Epidermal melanocyte (primary cell): Measurements from ENCODE around the gene UBAP2L.

ENCODE experiments used
- DNase-seq: peaks from one replicate; pipeline ENCODE4 v3.0.0; 2011; ENCODE audit warnings: low spot score; ENCODE audit not compliant: insufficient read length

The UBAP2L gene, protein sequence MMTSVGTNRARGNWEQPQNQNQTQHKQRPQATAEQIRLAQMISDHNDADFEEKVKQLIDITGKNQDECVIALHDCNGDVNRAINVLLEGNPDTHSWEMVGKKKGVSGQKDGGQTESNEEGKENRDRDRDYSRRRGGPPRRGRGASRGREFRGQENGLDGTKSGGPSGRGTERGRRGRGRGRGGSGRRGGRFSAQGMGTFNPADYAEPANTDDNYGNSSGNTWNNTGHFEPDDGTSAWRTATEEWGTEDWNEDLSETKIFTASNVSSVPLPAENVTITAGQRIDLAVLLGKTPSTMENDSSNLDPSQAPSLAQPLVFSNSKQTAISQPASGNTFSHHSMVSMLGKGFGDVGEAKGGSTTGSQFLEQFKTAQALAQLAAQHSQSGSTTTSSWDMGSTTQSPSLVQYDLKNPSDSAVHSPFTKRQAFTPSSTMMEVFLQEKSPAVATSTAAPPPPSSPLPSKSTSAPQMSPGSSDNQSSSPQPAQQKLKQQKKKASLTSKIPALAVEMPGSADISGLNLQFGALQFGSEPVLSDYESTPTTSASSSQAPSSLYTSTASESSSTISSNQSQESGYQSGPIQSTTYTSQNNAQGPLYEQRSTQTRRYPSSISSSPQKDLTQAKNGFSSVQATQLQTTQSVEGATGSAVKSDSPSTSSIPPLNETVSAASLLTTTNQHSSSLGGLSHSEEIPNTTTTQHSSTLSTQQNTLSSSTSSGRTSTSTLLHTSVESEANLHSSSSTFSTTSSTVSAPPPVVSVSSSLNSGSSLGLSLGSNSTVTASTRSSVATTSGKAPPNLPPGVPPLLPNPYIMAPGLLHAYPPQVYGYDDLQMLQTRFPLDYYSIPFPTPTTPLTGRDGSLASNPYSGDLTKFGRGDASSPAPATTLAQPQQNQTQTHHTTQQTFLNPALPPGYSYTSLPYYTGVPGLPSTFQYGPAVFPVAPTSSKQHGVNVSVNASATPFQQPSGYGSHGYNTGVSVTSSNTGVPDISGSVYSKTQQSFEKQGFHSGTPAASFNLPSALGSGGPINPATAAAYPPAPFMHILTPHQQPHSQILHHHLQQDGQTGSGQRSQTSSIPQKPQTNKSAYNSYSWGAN

DNA sequence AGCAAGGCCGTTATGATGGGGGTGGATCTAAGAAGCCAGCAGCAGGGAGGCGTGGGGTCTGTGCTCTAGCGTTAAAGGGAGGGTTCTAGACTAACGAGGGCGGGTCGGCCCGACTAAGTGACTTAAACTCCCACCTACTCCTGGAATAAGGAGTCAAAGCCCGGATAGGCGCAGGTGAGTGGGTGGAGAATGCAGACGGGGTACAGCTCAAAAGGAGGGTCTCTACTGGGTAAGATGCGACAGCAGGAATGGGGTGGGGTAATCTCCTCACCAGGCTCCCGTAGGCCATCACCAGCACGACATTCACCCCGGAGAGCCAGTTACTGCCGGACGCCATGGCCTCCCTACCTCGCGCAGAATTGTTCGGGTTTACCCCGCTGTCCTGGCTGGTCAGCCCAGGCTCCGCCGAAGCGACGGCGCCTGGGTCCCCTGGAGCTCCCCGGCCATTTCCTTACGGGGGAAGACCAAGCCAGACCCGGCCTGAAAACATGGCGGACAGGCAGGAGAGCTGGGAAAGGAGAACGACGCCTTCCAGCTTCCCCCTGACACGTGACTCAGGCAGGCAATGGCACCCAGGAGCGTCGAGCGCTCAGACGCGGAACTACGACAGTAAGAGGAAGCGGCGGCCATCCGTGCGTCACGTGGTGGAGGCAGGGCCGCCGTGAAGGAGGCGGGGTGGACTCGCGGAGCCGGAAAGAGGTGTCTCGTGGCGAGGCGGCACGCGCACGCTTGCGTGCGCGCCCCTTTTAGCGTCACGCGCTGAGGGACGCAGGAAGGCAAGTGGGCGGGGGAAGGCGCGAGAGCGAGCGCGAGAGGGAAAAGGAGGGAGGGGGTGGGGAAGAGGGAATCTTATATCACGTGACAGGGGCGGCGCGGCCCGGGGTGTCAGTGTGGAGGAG is at the start of gene UBAP2L:
Gene UBAP2L (plus strand): TSS at position 885 of the 899 bp plus-strand sequence. CDS start 4,169 bp downstream, outside the sequence.
- peak; percentile 85 for DNase-seq

DNA sequence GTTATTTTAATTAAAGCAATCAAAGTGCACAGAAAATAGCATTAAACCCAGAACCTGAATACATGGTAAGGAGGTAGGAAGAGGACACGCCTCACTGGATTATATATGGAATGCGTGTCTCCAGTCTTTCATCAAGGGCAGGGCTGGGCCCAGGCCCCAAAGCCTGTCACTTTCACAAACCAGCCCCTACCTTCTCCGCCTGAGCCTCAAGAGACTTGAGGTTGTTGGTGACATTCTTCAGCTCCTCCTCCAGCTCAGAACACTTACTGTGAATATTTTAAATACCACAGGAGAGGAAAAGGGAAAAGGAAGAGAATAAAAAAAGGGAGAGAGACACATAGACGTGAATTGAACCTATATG is 49.6 kb upstream of the UBAP2L start:
- DNase-seq = no peak

DNA sequence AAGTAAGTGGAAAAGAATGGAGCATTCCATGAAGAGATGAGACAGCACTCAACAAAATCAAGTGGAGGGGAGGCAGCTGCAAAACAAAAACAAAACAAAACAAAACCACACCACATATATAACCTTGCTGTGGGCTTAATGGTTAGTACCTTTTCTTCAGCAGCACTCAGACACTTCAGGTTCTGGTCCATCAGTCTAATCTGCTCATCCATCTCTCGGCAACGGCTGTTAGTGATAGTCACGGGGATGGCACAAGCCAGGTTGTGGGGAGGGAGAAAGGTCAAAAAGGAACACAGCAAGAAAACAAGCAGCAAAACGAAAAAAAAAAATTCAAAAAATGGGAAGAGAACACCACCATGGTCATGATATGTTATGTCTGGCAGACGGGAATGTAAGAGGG is 48.9 kb upstream of the UBAP2L start:
- DNase-seq = no peak

DNA sequence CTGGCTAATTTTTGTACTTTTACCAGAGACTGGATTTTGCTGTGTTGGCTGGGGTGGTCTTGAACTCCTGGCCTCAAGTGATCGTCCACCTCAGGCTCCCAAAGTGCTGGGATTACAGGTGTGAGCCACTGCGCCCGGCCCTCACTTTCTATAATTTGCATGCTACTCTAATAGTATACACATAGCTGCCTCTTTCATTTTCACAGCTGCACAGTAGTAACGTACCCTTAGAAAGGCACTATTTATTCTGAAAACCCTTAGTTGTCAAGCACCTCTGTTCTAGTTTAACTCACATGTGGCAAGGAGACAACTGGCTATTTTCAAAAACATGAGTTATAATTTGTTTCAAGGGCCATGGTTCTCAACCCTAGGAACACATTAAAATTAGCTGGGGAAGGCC is 46.1 kb upstream of the UBAP2L start:
- no peak for DNase-seq

DNA sequence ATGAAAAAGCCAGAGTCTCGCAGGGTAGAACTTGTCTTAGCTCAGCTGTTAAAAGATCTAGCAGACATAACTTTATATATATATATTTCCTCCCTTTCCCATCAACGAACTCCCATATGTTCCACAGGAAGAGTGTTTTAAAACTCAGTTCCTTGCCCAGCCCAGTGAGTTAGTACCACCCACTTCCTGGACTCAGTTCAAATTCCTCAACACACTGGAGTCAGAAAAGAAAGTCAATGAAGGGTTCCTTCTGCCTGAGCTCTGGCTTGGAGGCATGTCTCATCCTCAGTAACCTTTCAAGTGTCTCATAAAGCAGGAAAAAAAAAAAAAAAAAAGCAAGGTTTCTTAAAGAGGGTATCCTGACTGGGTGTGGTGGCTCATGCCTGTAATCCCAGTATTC is 44.4 kb upstream of the UBAP2L start:
- peak; percentile 76 for DNase-seq

DNA sequence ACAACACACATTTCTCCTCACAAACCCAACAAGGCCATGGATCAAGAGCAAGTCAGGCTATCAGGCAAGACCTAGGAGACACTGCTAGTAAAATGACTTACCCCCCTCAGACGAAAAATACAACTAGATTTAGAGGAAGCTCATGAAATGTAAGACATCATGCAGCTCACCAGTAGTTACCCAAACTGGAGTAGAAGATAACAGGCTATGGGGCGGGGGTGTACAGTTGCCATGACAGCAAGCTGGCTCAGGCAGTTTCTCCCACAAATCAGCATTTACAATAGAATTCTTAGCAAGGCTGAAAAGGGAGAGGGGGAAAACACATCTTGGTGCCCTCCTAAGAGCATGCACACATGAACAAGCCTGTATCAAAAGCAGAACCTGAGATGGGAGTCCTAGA is 42.7 kb upstream of the UBAP2L start:
- DNase-seq = no peak

DNA sequence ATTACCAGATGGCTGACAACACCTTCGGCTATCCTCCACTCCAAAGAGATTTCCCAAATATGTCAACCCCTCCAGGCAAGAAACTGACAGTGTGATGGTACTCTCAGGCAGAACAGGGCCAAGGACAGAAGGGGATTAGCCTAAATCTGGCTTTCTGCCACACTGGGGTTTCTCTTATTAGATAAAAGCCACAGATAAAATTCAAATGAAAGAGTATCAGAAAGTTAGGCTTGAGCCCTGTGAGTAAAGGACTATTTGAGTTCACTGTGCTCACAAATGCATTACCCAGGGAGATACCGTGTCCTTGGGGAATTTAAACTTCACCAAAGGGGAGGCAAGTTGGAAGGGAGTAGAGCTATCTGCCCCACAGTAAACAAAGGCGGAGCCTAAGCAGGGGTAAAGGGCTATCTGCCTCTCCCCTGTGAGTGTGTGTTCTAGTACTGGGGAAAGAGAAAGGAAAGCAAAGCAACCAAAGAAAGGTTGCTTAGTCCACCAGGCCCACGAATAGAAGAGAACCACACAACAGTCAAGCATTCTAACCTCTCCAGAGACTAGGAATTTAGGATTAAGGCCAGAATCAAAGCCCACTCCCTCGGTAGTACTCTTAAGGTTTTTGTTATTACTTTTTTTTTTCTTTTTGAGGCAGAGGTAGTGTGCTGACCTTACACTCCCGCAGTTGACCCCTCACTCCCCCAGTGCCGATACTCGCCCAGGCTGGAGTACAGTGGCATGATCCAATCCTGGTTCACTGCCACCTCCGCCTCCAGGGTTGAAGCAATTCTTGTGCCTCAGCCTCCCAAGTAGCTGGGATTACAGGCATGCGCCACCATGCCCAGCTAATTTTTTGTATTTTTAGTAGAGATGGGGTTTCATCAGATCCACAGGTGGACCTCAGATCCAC is 41.6 kb upstream of the UBAP2L start:
- DNase-seq = no peak

DNA sequence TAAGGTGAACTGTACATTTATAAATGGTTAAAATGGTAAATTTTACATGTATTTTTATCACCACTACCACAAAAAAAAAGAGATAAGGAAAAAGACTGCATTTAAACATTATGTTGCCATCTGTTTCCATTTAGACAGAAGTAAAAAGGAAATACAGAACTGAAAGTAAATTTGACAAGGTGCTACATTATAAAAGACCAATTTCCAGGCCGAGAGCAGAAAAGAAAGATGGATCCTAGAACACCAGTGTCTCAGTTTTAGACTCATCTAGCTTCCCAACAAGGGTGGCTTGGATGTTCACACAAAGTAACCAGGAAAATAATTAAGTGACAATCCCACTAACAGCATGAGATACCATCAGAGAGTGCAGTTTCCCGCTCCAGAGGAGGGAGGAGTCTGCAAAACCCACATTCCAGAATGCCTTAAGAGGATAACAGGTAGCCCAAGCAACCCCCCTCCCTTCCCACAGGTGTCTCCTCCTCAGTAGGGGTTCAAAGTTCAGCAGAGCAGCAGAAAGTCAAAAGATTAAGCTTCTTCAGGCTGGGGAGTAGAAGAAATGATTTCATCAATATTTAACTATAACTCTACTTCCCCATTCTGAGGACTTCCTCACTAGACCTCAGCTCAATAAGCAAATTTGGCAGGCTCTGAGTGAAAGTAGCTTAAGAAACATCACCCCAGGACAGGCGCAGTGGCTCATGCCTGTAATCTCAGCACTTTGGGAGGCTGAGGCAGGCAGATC is 40.6 kb upstream of the UBAP2L start:
- DNase-seq = no peak

DNA sequence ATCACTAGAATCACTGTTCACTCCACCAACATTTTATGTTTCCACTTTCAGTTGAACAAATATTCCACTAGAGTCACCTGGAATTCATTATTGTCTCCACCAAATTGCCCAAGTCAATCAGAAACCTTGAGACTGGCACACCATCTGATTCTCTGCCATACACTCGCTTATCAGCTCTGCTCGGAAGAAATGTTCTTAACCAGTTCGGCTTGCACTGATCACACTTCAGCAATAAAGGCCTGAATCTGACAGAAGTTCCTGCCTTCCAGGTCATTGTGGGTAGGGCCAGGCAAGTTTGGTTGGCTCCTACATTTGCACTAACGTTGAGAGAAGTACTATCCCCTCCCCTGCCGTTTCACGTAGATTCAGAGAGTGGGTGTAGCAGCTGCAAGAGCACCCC is 38.8 kb upstream of the UBAP2L start:
- no peak for DNase-seq

DNA sequence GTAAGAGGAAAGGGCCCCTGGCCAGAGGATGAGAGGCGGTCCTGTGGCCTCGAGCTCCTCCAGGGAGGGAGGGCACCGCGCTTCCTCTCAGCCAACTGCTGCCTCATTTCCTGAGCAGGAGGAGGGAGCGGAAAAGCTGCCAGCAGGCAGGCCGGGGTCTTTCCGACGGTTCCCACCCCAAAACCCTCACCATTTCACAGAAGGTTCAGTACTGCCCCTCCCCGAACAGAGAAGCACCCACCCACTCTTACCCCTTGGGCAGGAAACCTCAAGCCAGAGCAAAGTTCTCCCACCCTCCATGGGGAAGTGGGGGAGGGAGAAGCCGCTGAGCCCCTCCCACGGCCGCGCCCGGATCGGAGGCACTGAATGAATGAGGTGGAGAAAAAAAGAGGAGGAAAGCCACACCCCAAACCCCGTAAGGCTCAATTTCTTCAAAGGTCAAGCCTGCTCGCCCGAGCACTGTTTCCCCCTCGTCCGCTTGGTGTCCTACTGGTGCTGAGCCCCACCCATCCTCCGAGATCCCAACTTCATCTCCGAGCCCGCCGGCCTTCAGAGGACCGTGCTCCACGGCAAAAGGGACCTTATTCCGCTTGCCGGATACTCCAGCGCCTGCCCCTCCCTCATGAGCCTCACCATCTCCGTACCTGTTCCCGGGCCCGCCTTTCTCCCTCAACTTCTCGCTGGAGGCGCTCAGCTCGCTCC is 38.3 kb upstream of the UBAP2L start:
- DNase-seq = peak; percentile 48

DNA sequence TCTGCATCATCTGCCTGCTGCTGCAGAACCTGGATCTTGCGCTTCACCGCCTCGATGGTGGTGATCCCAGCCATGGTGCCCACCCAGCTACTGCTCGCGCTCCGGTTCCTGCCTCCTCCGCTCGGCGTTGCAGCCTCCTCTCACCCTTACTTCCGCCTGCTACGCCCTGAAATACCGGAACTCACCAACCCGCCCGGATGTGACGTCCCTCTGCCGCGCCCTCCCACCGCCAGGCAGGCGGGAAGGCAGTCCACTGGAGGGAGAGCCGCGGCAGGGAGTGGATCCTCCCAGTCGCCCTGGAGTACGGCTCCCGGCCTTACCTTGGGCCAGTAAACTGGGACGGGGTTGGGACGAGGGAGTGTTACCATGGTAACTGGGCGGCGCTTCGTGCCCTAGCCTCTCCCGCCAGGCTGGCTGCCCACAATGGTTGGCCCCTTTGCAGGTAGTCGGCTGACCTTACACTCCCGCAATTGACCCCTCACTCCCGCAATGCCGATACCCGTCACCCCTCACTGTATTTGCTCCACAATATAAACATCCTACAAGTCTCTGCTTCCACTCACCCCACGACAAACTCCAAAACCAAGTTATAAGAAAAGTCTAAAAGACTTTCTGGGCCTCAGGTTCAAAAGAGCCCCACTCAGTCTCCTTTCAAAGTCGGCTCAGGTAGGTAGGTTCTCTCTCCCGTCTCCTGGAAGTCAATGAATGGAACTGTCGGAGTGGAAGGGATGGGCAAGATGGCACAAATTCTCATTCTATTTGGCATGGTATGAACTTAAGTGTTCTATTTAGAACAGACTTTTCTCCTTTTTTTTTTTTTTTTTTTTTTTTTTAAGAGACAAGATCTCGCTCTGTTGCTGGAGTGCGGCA is 37.5 kb upstream of the UBAP2L start:
- DNase-seq = peak; percentile 98

DNA sequence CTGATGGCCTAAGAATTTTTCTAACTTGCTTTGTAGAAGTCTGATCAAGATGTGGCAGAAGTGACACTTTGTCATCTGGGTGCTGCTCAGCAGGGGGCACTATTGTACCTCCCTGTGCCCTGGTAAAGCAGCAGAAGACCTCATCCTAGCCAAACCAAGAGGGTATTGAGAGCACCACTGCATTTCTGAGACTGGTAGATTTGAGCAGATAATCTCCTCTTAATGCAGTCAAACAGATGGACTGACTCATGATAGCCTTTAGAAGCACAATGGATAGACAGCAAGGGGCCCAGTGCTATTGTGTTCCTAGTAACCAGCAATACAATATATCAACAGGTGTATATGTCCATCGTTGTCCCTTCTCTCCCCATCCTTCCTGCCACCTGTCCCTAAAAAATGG is 34.6 kb upstream of the UBAP2L start:
- DNase-seq = no peak

DNA sequence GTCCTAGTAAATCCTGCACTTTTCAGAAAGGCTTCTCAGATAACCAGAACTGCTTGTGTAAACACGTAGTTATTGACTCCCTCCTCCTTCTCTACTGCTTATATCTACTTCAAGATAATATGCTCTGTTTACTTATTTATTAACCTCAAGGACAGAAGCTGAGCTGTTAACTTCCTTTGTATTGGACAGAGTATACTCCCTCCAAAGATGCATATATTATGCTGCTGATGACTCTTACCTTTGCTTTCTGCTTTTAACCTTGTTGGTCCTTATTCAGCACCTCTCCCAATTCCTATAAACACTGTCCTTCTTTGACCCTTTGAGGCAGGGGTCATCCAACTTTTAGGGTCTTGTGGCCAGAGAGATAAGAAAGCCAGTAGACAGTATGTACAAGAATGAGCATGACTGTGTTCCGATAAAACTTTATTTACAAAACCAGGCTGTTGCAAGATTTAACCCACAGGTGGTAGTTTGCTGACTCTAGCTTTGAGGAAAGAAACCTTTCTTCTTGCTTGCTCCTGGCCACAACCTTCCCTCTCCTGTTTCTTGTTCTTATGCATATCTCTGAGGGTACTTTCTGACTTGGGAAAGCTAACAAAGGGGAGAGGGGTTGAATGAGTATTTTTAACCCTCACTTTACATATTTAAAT is 33.8 kb upstream of the UBAP2L start:
- no peak for DNase-seq

DNA sequence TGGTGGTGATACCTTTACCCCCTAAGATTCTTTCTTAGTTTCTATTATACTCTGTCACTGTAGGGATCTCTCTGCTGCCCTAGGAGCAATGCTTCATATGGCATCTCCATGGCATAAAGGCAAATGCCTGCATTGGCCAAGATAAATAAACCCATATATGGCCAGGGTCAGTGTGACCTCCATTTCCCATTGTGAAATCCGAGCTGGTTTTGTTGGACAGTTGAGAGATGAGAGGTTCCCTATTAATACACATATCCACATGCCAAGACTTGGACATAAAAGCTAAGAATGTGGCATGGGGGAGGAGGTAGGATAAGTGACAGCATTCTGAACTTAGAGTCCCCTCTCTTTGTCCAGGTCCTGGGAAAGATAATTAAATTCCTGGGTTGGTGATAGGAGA is 30.2 kb upstream of the UBAP2L start:
- DNase-seq = no peak

DNA sequence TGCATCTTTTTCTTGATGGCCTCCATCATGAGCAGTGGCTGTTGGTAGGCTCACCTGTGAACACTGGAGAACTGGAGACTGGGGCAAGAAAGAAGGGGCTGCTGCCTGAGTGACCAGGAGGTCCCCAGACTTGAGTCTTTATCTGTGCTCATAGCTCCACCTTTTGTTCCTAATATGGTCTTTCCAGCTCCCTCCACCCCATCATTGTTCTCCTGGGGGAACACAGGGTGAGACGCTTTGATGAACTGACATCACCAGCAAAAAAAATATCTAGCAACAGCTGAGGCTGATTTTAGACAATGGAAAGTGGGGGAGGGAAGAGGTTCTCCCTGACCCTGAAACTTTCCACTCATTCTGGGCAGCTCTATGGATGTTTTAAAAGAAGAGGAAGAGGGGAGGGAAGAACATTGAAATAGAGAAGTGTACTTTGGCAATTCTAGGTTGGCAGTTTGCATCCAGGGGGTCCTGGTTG is 28.7 kb upstream of the UBAP2L start, which contains the start of gene TPM3:
Gene TPM3 (minus strand): TSS at position 111 of the 472 bp plus-strand sequence. CDS start 82 bp downstream, at position 29.
- DNase-seq = no peak

DNA sequence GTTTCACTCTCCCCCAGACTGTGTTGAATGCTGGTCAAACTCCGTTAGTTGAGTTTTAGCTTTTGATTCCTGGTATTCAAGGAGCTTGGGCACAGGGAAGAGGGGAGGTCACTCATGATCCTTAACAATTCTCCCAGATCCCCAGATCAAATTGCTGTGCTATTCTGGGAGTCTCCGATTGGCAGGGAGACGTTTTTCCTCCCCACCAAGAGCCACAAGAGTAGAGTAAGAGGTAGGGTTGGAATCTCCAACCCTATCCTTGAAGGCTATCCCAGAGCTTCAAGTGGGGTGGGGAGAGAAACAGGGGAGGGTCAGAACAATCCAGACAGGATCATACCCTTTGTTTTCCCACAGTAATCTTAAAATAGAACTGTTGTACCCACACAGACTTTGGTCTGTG is 28.3 kb upstream of the UBAP2L start:
- DNase-seq = no peak

DNA sequence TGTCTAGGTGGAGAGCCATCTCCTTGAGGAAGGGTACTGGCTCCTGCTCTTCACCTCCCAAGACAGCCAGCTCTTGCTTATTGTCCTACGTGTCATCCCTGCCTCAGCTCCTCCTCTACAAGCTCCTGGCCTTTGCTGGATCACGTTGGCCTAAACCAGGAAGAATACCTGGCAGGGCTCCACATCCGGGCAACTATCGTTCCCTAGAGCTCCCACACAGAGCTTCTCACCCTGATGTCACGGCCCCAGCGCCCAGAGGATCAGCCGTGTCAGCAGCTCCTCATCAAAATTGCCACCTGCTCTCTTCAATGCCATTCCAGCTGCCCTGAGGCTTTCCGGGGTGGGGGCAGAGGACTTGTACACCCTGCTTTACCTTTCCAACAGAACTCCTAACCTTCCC is 26.9 kb upstream of the UBAP2L start:
- DNase-seq = no peak
